H54 (cell line): ENCODE data around the gene VMO1.

Experiments
- DNase-seq: peaks from one replicate; pipeline ENCODE4 v3.0.0; 2011; ENCODE audit warnings: low spot score, mixed read lengths; ENCODE audit not compliant: insufficient read length
- FAIRE-seq: peaks from 3 replicates; lab custom pipeline; 2011; peaks lifted over from hg19 to GRCh38; lab: Jason Lieb, UNC
- POLR2A ChIP-seq: IDR thresholded peaks from 2 replicates; pipeline ENCODE4 v1.6.1; 2011; ENCODE audit warnings: low read depth, mild to moderate bottlenecking, low read length

Gene VMO1

GRCh38 chr17:4788807-4789700, 2.9 kb upstream of the VMO1 start, which contains the start of gene GLTPD2:
TSS of gene GLTPD2 (plus strand) at chr17:4788964. CDS start at chr17:4789012, 48 bp downstream.
- DNase-seq (no peak), FAIRE-seq (no peak)
- TF ChIP-seq POLR2A: no peak

- DNase-seq (no peak), FAIRE-seq (no peak)
- no peak for TF ChIP-seq POLR2A
Measured at GRCh38 chr17:4788159-4788806, 2.1 kb upstream of the VMO1 start.

GRCh38 chr17:4786516-4786915, 352 bp upstream of the VMO1 start:
- no peak for FAIRE-seq
- no peak for TF ChIP-seq POLR2A
- no peak for DNase-seq

GRCh38 chr17:4785311-4786105, 656 bp downstream of the VMO1 start:
- no peak for TF ChIP-seq POLR2A
- no peak for FAIRE-seq
- no peak for DNase-seq

- TF ChIP-seq POLR2A: no peak
- DNase-seq (no peak), FAIRE-seq (no peak)
Measured at GRCh38 chr17:4782652-4783051, 3.5 kb downstream of the VMO1 start.

GRCh38 chr17:4780325-4780955, 5.7 kb downstream of the VMO1 start:
- TF ChIP-seq POLR2A: no peak
- FAIRE-seq (no peak), DNase-seq (no peak)

- FAIRE-seq (no peak), DNase-seq (no peak)
- no peak for TF ChIP-seq POLR2A
Measured at GRCh38 chr17:4777969-4778760, 8.0 kb downstream of the VMO1 start.

GRCh38 chr17:4772235-4772613, 13.9 kb downstream of the VMO1 start:
- no peak for FAIRE-seq
- TF ChIP-seq POLR2A: no peak

GRCh38 chr17:4771519-4772234, 14.5 kb downstream of the VMO1 start, which contains the start of gene TM4SF5:
TSS of gene TM4SF5 (plus strand) at chr17:4771886. CDS start at chr17:4771923, 37 bp downstream.
- FAIRE-seq: no peak
- peak; percentile 28 for DNase-seq
- no peak for TF ChIP-seq POLR2A

More at GRCh38 chr17:4772235-4772613, 13.9 kb downstream of the VMO1 start:
- no peak for DNase-seq

- no peak for TF ChIP-seq POLR2A
- peak; percentile 44 for DNase-seq
- FAIRE-seq: no peak
Measured at GRCh38 chr17:4769628-4770027, 16.5 kb downstream of the VMO1 start.

GRCh38 chr17:4768298-4768697, 17.9 kb downstream of the VMO1 start:
- no peak for FAIRE-seq
- no peak for TF ChIP-seq POLR2A
- no peak for DNase-seq

- DNase-seq: no peak
Measured at GRCh38 chr17:4766723-4767122, 19.4 kb downstream of the VMO1 start.

More at GRCh38 chr17:4766723-4767122, 19.4 kb downstream of the VMO1 start:
- FAIRE-seq: no peak
- no peak for TF ChIP-seq POLR2A
